Measurements from ENCODE around the gene SPEG. TPM values are rescaled to one million over a fixed set of nuclear protein-coding genes. Genes with fewer than 3 reads are reported as not detected.
A peak's percentile ranks its signal among the peaks of the same experiment; 100 is the strongest.

Gene SPEG
- total and polyA plus RNA-seq, 3 donors from 2014 or later = 16.0 to 24.3 (median 23.0) TPM

DNA sequence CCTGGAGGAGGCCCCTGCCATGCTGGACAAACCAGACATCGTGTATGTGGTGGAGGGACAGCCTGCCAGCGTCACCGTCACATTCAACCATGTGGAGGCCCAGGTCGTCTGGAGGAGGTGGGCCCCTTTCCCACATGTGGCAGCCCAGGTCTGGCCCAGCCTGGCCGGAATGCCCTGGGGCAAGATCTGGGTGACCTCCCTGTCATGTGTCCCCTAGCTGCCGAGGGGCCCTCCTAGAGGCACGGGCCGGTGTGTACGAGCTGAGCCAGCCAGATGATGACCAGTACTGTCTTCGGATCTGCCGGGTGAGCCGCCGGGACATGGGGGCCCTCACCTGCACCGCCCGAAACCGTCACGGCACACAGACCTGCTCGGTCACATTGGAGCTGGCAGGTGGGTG lies 38.9 kb downstream of the SPEG start:
- 81 to 91% methylated on average over 17 to 18 of the region's 18 CpGs for WGBS, 2 donors
- no peak for DNase-seq
- H3K36me3 ChIP-seq (ENCODE audit: low read depth, missing control alignments) = no peaks in the 10 kb centered on the region
- H3K27ac ChIP-seq = no peak overlapping the region
- intact Hi-C loops (cut with DNase I; ENCODE audit: low total_unique reads) = loop anchor here (10.0 kb wide), 1 partner anchor 51 kb away; no protein-coding TSS in a partner anchor
- H3K4me1 ChIP-seq = peaks cover 21% of the 10 kb centered on the region
- TF ChIP-seq POLR2A (IDR thresholded peaks at IDR 0.05) = no peak
- TF ChIP-seq, protein P1, sequence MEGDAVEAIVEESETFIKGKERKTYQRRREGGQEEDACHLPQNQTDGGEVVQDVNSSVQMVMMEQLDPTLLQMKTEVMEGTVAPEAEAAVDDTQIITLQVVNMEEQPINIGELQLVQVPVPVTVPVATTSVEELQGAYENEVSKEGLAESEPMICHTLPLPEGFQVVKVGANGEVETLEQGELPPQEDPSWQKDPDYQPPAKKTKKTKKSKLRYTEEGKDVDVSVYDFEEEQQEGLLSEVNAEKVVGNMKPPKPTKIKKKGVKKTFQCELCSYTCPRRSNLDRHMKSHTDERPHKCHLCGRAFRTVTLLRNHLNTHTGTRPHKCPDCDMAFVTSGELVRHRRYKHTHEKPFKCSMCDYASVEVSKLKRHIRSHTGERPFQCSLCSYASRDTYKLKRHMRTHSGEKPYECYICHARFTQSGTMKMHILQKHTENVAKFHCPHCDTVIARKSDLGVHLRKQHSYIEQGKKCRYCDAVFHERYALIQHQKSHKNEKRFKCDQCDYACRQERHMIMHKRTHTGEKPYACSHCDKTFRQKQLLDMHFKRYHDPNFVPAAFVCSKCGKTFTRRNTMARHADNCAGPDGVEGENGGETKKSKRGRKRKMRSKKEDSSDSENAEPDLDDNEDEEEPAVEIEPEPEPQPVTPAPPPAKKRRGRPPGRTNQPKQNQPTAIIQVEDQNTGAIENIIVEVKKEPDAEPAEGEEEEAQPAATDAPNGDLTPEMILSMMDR (IDR thresholded peaks at IDR 0.05) = no peak
- no peak overlapping the region for H3K4me3 ChIP-seq
- no peaks in the 10 kb centered on the region for H3K9me3 ChIP-seq
- H3K27me3 ChIP-seq = no peaks in the 10 kb centered on the region

DNA sequence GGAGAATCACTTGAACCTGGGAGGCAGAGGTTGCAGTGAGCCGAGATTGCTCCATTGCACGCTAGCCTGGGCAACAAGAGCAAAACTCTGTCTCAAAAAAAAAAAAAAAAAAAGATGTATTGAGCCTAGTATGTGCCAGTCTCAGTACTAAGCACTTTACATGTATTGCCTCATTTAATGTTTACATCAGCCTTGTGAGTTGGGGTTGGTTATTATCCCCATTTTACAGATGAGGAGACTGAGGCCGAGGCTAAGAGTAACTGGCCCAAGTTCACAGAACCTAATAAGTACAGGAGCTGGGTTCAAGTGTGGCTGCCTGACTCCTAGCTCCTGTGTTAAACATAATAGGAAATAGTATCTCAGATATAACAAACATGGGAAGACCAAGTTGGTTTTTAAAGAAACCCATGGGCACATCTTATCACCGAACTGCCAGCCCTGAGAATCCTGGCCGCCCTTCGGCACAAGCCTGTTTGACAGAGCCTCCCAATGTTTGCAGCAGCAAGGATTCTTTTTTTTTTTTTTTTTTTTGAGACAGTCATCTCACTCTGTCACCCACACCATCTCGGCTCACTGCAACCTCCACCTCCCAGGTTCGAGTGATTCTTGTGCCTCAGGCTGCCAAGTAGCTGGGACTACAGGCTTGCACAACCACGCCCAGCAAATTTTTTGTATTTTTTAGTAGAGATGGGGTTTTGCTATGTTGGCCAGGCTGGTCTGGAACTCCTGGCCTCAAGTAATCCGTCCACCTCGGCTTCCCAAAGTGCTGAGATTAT lies 39.8 kb downstream of the SPEG start:
- no peaks in the 10 kb centered on the region for H3K27me3 ChIP-seq
- TF ChIP-seq POLR2A (IDR thresholded peaks at IDR 0.05) = no peak
- TF ChIP-seq, protein P1 (IDR thresholded peaks at IDR 0.05) = no peak
- intact Hi-C loops (cut with DNase I; ENCODE audit: low total_unique reads) = loop anchor here (10.0 kb wide), 1 partner anchor 50 kb away; no protein-coding TSS in a partner anchor
- H3K27ac ChIP-seq = no peak overlapping the region
- DNase-seq = no peak
- H3K4me1 ChIP-seq = peaks cover 17% of the 10 kb centered on the region
- no peak overlapping the region for H3K4me3 ChIP-seq
- WGBS, 2 donors = 71 to 79% methylated on average over 11 of the region's 11 CpGs
- no peaks in the 10 kb centered on the region for H3K9me3 ChIP-seq
- H3K36me3 ChIP-seq (ENCODE audit: low read depth, missing control alignments) = no peaks in the 10 kb centered on the region

DNA sequence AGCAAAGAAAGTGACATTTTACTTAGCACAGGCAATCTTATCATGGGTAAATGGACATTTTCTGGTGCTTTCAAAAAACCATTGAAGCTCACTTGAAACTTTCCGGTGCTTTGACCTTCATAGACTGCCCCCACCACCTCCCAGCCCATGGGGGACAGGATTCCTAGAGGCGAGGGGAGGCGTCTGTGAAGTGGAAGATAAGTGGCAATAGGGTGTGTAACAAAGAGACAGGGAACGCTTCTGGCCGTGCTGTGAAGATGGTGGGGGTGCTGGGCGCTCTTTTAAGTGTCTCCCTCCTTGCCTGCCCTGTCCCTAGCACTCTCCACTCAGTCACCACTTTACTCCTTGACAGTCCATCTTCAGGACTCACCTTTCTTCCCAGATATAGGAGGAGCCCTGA lies 40.6 kb downstream of the SPEG start:
- 65 to 84% methylated on average over 6 of the region's 6 CpGs for WGBS, 2 donors
- Histone ChIP-seq H3K4me1 (peaks cover 11% of the 10 kb centered on the region), H3K27me3 (no peaks in the 10 kb centered on the region), H3K4me3 (no peak overlapping the region), H3K36me3 (ENCODE audit: low read depth, missing control alignments) (no peaks in the 10 kb centered on the region), H3K9me3 (no peaks in the 10 kb centered on the region), H3K27ac (no peak overlapping the region)
- TF ChIP-seq, protein P1 (IDR thresholded peaks at IDR 0.05) = no peak
- no peak for DNase-seq
- intact Hi-C loops (cut with DNase I; ENCODE audit: low total_unique reads) = loop anchor here (10.0 kb wide), 1 partner anchor 50 kb away; no protein-coding TSS in a partner anchor

DNA sequence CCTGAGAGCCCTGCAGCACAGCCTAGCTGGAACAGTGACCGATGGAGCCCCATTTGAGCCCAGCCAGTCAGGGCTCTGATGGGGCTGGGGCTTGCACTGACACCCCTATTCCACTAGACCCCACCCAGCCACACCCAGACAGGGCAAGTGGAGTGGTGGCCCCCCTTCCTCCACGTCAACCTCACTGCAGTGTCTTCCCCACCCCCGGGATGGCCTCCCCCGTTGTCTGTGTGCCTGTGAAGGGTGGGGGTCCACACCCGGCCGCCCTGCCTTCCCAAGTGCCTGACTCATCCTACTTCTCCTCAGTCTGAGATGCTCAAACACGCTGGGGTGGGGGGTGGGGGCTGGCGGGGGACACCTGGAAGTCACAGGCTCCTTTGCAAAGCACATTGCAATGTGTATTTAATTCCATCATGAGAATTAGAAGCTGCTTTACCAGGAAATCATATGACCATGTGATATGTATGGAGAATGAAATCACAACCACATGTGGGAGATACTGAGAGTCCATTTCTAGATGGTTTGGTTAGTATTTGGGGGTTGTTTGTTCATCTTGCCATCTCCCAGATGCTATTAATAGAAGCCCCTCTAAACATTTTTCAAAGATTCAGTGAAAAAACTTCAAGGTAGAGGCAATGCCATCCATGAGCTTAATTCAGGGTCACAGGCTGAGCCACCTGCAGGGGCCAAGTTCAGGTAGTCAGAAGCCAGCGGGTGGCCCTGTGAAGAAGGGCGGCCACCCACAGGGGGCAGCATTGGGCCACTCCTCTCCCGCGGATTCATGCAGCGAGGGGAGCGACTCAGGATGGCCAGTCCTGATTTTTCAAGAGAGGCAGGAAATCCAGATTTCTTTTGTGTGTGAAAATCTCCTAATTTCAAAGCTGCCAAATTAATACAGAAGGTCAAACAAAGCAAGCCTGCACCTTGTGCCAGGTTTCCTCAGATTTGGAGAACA lies 41.3 kb downstream of the SPEG start:
- Histone ChIP-seq H3K27ac (no peak overlapping the region), H3K36me3 (ENCODE audit: low read depth, missing control alignments) (no peaks in the 10 kb centered on the region)
- WGBS, 2 donors = 36 to 47% methylated on average over 14 of the region's 14 CpGs

More for the DNA sequence above, 41.3 kb downstream of the SPEG start:
- TF ChIP-seq, protein P1 (IDR thresholded peaks at IDR 0.05) = peak; percentile 75 to 84 (median 79)
- TF ChIP-seq POLR2A (IDR thresholded peaks at IDR 0.05) = no peak
- Histone ChIP-seq H3K4me3 (no peak overlapping the region), H3K4me1 (peaks cover 9% of the 10 kb centered on the region), H3K27me3 (no peaks in the 10 kb centered on the region), H3K9me3 (no peaks in the 10 kb centered on the region)
- DNase-seq = peak; percentile 85
- intact Hi-C loops (cut with DNase I; ENCODE audit: low total_unique reads) = loop anchor here (10.0 kb wide), 1 partner anchor 49 kb away; no protein-coding TSS in a partner anchor
